Left lobe of liver (tissue), 2 donors: Measurements from ENCODE around the gene ATP2B2. TPM values are rescaled to one million over a fixed set of nuclear protein-coding genes. Genes with fewer than 3 reads are reported as not detected.
"Not testable (repeated sequence)": the region's sequence is repeated elsewhere in the genome, so short reads cannot be mapped to it uniquely, and the experiment has no call there.

Source experiments
- ATAC-seq: fragments of 200-7000 bp; cut with Tn5 transposase; one replicate; pipeline ENCODE4 v1.9.1; 2020; ENCODE audit warnings: mild to moderate bottlenecking, moderate library complexity
- DNase-seq: peaks from one replicate; pipeline ENCODE4 v3.0.0-alpha.2; 2020; ENCODE audit warnings: low spot score
- total RNA-seq: library from RNA; stranded (reverse); gene quantifications from one replicate; pipeline ENCODE4 v1.2.1, GENCODE V29; 2021
- donor health status: DM: no; HTN: no; CAD: no; lungs with moderate emphysema.
- donor health status: DM: no; HTN: yes; CAD: no.

Gene ATP2B2
- total RNA-seq, 1 donor from 2014 or later, result 37.9 TPM

DNA sequence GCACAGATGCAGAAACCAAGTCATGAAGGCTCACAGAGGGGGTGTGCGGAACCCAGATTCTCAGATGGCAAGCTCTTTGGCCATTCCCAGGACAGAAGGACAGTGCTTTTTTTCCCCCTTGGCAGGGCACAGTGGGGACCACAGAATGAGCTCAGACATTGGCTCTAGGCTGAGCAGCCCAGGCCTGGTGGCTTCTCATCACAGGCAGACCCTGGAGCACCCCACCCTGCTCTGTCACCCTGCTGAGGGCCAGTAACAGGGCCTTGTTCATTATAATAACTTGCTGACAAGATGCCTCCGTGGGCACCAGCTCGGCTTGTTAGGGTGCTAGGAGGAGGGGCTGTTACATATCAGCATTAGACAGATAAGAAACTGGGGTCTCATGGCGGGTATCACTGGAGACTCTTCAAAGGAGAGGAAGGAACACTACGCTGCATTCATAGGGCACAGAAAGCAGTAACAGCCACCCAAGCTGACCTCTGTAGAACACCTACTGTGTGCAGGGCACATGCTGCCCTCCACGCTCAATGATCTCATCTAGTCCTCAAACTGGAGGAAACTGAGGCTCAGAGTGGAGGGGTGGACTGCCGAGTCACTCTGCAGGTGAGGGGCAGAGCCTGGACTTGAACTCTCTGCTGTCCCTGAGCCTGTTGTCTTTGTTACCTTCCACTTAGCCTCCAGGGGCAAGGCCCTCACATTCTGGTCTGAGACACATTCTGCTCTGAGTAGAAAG lies 114.6 kb downstream of the ATP2B2 start:
- ATAC-seq (no peak), DNase-seq (no peak)

GRCh38 chr3:10389995-10390394 lies 115.4 kb downstream of the ATP2B2 start:
- no peak for DNase-seq

DNA sequence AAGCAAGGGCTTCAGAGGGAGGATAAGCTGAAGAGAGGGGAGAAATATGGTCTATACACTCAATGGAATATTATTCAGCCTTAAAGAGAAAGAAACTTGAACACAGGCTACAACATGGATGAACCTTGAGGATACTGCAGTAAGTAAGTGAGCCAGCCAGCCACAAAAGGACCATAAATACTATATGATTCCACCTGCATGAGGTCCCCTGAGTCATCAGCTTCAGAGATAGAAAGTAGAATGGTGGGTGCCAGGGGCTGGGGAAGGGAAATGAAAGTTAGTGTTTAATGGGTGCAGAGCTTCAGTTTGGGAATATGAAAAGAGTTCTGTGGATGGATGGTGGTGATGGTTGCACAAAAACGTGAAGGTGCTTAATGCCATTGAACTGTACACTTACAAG lies 116.0 kb downstream of the ATP2B2 start:
- DNase-seq (no peak), ATAC-seq (no peak)

More at GRCh38 chr3:10389995-10390394, 115.4 kb downstream of the ATP2B2 start:
- ATAC-seq, result no peak

DNA sequence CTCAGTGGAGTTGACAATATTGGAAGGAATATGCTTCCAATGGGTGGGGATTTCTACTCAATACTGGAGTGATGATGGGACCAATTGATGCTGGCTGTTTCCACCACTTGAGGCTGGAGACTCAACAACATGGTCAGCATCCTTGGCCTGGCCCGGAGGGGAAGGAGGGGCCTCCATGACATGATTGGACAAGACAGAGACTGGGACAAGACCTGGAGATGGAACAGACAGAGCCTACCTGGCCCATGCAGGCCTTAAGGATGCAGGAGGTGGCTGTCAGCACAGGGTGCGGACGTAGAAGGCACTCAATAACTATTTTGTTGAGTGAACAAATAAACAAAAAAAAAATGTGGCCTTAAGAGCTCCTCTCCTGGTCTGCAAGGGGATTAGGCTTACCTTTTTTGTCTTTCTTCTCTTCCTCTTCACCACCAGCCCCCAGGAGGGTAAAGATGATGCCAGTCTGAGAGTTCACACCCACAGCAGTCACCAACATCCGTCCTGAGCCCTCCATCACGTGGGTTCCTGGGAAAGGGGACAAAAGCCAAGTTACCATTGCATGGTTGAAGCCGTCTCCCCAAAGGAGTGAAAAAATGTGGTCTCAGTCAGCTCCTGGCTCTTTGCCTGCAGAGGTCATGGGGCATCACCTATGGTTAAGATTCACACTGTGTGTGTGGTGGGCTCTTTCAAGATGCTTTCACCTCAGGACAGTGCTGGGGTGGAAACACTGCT lies 117.3 kb downstream of the ATP2B2 start:
- DNase-seq, result no peak
- no peak for ATAC-seq

- ATAC-seq, result no peak
- no peak for DNase-seq
Measured at GRCh38 chr3:10386121-10386520, 119.3 kb downstream of the ATP2B2 start.

DNA sequence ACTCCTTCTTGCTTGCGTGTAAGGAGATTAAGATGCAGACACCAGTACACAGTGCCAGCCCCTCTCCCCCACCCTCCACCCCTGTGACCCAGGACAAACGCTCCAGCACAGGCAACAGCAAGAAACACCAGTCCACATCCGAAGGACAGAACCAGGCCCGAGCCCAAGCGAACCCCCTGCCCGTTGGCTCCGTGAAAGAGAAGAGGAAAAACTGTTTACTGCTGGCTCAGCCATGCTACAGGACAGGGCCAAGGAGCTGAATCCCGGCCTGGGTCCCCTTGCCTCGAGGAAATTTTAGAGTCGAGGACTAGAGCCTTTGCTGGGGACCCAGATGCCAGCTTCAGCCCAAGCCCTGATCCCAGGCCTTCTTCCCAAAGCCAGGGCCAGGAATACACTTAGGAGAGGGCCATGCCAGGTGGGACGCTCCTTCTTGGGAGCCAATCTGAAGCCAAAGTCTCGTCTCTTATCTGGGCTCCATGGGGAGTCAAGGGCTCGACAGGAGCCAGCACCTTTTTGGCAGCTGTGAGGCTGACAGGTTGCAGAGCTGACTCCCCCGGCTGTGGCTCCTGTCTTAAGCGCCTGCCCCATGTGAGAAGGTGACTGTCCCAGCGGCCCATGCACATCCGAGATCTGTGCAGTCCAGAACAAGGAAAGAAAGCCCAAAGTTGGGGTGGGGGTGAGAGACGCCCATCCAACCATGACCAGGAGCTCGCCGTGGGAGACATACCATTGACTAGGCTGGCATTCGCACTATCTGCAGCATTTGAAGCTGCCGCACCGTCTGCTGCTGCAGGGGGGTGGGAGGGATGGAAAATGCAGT lies 120.6 kb downstream of the ATP2B2 start:
- ATAC-seq, result no peak
- DNase-seq, result no peak

DNA sequence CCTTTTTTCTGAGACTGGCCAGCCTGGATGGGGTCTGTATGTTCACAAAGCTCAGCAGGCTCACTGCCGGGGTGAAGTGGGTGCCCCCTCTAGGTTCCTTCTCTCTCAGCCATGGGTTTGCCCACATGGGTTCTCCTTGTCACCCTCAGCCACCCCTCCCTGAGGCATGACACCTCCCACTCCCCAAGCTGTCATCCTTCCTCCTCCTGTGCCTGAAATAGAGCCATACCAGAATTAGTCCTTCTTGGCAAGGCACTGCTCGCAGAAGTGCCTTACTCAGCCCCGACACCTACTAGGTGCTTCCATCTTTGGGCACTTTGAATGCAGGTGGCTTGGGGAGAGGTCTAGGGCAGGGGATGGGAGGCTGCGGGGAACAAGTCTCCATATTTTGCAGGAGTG lies 121.5 kb downstream of the ATP2B2 start:
- no peak for DNase-seq

DNA sequence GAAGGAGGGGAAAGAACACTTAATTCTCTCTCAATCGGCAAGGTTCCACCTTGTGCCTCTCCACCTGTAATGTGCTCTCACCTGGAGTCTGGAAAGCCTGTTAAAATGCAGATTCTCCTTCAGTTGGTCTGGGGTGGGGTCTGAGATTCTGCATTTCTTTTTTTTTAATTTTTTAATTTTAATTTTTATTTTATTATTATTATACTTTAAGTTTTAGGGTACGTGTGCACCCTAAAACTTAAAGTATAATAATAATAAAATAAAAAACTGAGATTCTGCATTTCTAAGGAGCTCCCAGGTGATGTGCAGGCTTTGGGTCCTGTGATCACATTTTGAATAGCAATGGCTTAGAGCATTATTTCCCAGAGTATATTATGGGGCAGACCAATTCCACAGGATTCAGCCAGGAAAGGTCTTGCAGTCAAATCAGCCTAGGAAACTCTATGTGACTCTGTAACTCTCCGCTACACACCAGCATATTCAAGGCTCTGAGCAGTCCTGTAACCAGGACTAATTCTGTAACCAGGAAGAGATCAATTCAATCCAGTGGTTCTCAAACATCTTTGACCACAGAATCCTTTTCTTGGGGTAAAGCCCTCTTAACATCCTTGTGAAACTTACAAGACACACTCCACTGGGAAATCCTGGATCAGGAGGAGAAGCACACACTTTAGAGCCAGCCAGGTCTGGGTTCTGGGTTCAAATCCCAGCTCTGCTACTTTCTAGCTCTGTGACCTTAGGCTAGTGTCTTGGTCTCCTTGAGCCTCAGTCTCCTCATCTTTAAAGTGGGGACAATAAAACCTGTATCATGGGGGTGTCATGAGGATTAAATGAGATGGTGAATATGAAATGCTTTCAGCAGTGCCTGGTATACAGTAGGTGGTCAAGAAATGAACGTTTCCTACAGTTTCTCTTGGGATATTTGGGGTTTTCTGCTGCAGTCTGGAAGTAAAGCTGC lies 122.2 kb downstream of the ATP2B2 start:
- DNase-seq (no peak), ATAC-seq (no peak)

More for the DNA sequence above, 121.5 kb downstream of the ATP2B2 start:
- ATAC-seq, result no peak

GRCh38 chr3:10382445-10382844 lies 122.9 kb downstream of the ATP2B2 start:
- ATAC-seq, DNase-seq: not testable (repeated sequence)

DNA sequence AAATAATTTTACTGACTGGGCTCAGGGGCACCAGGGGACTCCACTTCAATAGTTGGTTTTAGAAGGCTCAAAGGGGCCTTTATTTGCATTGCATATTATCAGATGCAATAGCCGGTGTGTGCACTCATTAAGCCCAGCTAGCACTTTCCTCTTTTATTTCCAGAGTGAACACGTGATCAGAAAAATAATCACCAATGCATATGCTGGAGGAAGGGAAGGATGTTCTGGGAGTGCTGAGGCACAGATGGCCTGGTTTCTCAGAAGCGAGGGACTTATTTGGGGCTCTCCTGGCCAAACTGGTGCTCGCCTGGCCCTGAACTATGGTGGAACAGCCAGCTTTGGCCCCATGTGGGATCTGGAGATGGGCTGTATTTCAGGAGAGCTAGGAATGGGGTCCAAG lies 124.0 kb downstream of the ATP2B2 start:
- DNase-seq (no peak), ATAC-seq (no peak)

GRCh38 chr3:10380906-10381305 lies 124.5 kb downstream of the ATP2B2 start:
- ATAC-seq (no peak), DNase-seq (no peak)

GRCh38 chr3:10379961-10380360 lies 125.4 kb downstream of the ATP2B2 start:
- DNase-seq, result no peak
- ATAC-seq, result no peak

GRCh38 chr3:10379161-10379560 lies 126.2 kb downstream of the ATP2B2 start:
- DNase-seq (no peak), ATAC-seq (no peak)

- no peak for DNase-seq
Measured at GRCh38 chr3:10378742-10379141, 126.6 kb downstream of the ATP2B2 start.

DNA sequence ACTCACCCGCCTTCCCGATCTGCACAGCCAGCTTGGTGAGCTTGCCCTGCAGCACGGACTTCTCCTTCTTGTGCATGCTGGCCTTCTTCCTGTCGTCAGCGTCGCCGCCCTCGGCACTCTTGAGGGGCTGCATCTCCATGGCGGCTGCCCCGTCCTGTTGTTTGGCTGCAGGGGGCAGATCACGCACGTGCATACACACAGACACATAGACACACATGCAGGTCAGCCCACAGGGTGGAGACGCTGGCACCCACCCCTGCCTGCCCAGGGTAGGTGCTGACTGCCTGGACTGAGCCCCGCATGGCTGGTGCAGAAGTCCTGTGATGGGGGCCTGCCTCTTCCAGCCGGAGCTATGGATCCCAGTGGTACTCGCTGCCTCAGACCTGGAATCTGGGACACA lies 127.1 kb downstream of the ATP2B2 start:
- no peak for ATAC-seq
- no peak for DNase-seq

More at GRCh38 chr3:10378742-10379141, 126.6 kb downstream of the ATP2B2 start:
- ATAC-seq, result no peak

GRCh38 chr3:10377148-10377725 lies 128.1 kb downstream of the ATP2B2 start:
- ATAC-seq (no peak), DNase-seq (no peak)

DNA sequence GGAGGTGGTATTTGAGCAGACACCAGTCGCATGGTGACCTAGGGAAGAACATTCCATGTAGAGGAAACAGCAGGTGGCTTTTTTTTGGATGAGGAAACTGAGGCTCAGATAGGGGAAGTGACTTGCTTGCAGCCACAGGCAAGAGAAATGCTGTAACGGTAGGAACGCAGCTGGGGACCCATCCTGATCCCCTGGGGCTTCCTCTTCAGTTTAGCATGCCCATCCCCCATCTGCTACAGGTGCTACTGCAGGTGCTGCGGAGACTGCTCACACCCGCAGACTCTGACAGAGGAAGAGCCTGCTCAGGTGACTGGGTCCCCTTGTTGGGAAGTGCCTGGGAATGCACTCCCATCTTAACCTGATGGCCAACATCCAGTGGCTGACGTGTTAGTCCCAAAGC lies 129.0 kb downstream of the ATP2B2 start:
- ATAC-seq, result peak; percentile 9
- DNase-seq, result no peak

GRCh38 chr3:10375296-10376053 lies 129.9 kb downstream of the ATP2B2 start:
- ATAC-seq (no peak), DNase-seq (no peak)

- no peak for ATAC-seq
- no peak for DNase-seq
Measured at GRCh38 chr3:10374311-10374710, 131.1 kb downstream of the ATP2B2 start.
